Caco-2 (cell line): Measurements from ENCODE around the gene NHP2. TPM values are rescaled to one million over a fixed set of nuclear protein-coding genes. Genes with fewer than 3 reads are reported as not detected.
A peak's percentile ranks its signal among the peaks of the same experiment; 100 is the strongest.

Experiments
- BruUV-seq: library from RNA; stranded (reverse); fragments of 400-500 nt; replicated peaks from 2 replicates; lab custom pipeline; 2021; lab: Mats Ljungman, UMichigan
- CTCF ChIA-PET: fragments of 300-600 bp; sonication (Branson Sonifier 250); formaldehyde crosslinking; loops from one replicate; lab custom pipeline; 2022; ENCODE audit warnings: antibody characterized with exemption; lab: Charles Lee
- POLR2A ChIA-PET: fragments of 300-600 bp; sonication (Branson Sonifier 250); formaldehyde crosslinking; loops from one replicate; lab custom pipeline; 2022; ENCODE audit warnings: antibody characterized with exemption; lab: Charles Lee
- DNase-seq, 2 experiments: peaks; one replicate each; pipeline versions ENCODE4 v3.0.0 to v3.0.0-alpha.2; 2020 to 2022
- H3K27me3 ChIP-seq: replicated peaks from 2 replicates; pipeline ENCODE4 v1.6.0; 2011; ENCODE audit warnings: low read length; ENCODE audit not compliant: control insufficient read depth, insufficient read depth
- H3K36me3 ChIP-seq: 2 replicates; pipeline ENCODE4 v1.5.1; 2011; ENCODE audit warnings: low read length; ENCODE audit not compliant: control insufficient read depth, insufficient read depth
- H3K4me1 ChIP-seq: fragments of 250-450 bp; sonication (Bioruptor Pico); 2 replicates; pipeline ENCODE4 v1.5.1; 2020; ENCODE audit warnings: mild to moderate bottlenecking
- H3K4me3 ChIP-seq: 2 replicates; pipeline ENCODE4 v1.5.1; 2011; ENCODE audit warnings: low read depth, mild to moderate bottlenecking, control low read depth, low read length
- H3K9me3 ChIP-seq: fragments of 250-450 bp; sonication (Bioruptor Pico); 2 replicates; pipeline ENCODE4 v1.5.1; 2020; ENCODE audit warnings: mild to moderate bottlenecking, moderate library complexity
- H3K27ac Mint-ChIP-seq: one replicate; pipeline ENCODE4 v1.8.0; 2022; ENCODE audit warnings: mixed read lengths; ENCODE audit not compliant: unreplicated experiment
- H3K27me3 Mint-ChIP-seq: one replicate; pipeline ENCODE4 v1.8.0; 2022; ENCODE audit warnings: mixed read lengths; ENCODE audit not compliant: insufficient read depth, unreplicated experiment
- H3K36me3 Mint-ChIP-seq: one replicate; pipeline ENCODE4 v1.8.0; 2022; ENCODE audit warnings: mild to moderate bottlenecking, mixed read lengths; ENCODE audit not compliant: insufficient read depth, unreplicated experiment
- H3K4me1 Mint-ChIP-seq: one replicate; pipeline ENCODE4 v1.8.0; 2022; ENCODE audit warnings: low read depth, mixed read lengths; ENCODE audit not compliant: unreplicated experiment
- H3K4me3 Mint-ChIP-seq: one replicate; pipeline ENCODE4 v1.8.0; 2022; ENCODE audit warnings: mild to moderate bottlenecking, moderate library complexity, mixed read lengths; ENCODE audit not compliant: unreplicated experiment
- H3K9me3 Mint-ChIP-seq: one replicate; pipeline ENCODE4 v1.8.0; 2022; ENCODE audit warnings: mixed read lengths; ENCODE audit not compliant: unreplicated experiment
- CTCF ChIP-seq, 2 experiments: fragments of 200-600 bp in 1 of 2; IDR thresholded peaks; 1 replicate in 1 of 2; 2 replicates in 1 of 2; pipeline versions ENCODE4 v1.5.1 to v1.8.0; 2011 to 2022; ENCODE audit warnings: antibody characterized with exemption in 1 of 2, control low read depth in 1 of 2, inconsistent platforms in 1 of 2, low read depth in 1 of 2, low read length in 1 of 2, mild to moderate bottlenecking in 1 of 2, moderate library complexity in 1 of 2; ENCODE audit not compliant: insufficient read depth in 1 of 2, severe bottlenecking in 1 of 2, unreplicated experiment in 1 of 2
- intact Hi-C: fragments of 100-400 bp; cut with micrococcal nuclease; formaldehyde crosslinking; loops from one replicate; pipeline ENCODE4 v1.10.0; 2022; ENCODE audit not compliant: unreplicated experiment
- total RNA-seq: library from RNA; stranded (reverse); gene quantifications from 2 replicates; pipeline ENCODE4 v1.2.3, GENCODE V29; 2022

Gene NHP2
- total RNA-seq, 1 experiment from 2014 or later, result 127 TPM

GRCh38 chr5:178116143-178116885, 37.4 kb downstream of the NHP2 start:
- Histone ChIP-seq H3K4me1 (peaks cover 19% of the 10 kb centered on the region), H3K36me3 (no peaks in the 10 kb centered on the region), H3K27me3 (no peaks in the 10 kb centered on the region), H3K4me3 (no peak overlapping the region), H3K9me3 (no peaks in the 10 kb centered on the region)
- peaks cover 12% of the 10 kb centered on the region for H3K4me1 Mint-ChIP-seq
- no peak overlapping the region for H3K4me3 Mint-ChIP-seq
- no peaks in the 10 kb centered on the region for H3K36me3 Mint-ChIP-seq
- no peak overlapping the region for H3K27ac Mint-ChIP-seq
- no peaks in the 10 kb centered on the region for H3K27me3 Mint-ChIP-seq
- no peaks in the 10 kb centered on the region for H3K9me3 Mint-ChIP-seq
- no peak for TF ChIP-seq CTCF (IDR thresholded peaks at IDR 0.05; ENCODE audit: insufficient read depth in 1 of 2, low read depth in 1 of 2, low read length in 1 of 2, severe bottlenecking in 1 of 2, unreplicated experiment in 1 of 2)
- POLR2A ChIA-PET, result interaction anchor here (0.8 kb wide), 1 partner anchor 8 kb away, joined by 3 read pairs; no protein-coding TSS in a partner anchor
- no TSS peak for BruUV-seq
- CTCF ChIA-PET, result no interaction called here
- DNase-seq, result no peak
- intact Hi-C loops, result no loop called here

GRCh38 chr5:178115814-178116142, 37.9 kb downstream of the NHP2 start:
- Histone ChIP-seq H3K36me3 (no peaks in the 10 kb centered on the region), H3K4me3 (no peak overlapping the region), H3K4me1 (peaks cover 19% of the 10 kb centered on the region), H3K27me3 (no peaks in the 10 kb centered on the region), H3K9me3 (no peaks in the 10 kb centered on the region)
- no TSS peak for BruUV-seq
- H3K4me3 Mint-ChIP-seq, result no peak overlapping the region
- CTCF ChIA-PET, result interaction anchor here (0.6 kb wide), 1 partner anchor 57 kb away, joined by 3 read pairs; no protein-coding TSS in a partner anchor
- peaks cover 12% of the 10 kb centered on the region for H3K4me1 Mint-ChIP-seq
- no peak for DNase-seq
- POLR2A ChIA-PET, result interaction anchor here (0.8 kb wide), 1 partner anchor 8 kb away, joined by 3 read pairs; no protein-coding TSS in a partner anchor
- no peak overlapping the region for H3K27ac Mint-ChIP-seq
- no peaks in the 10 kb centered on the region for H3K36me3 Mint-ChIP-seq
- intact Hi-C loops, result no loop called here
- peaks cover under 1% of the 10 kb centered on the region for H3K27me3 Mint-ChIP-seq
- TF ChIP-seq CTCF (IDR thresholded peaks at IDR 0.05; ENCODE audit: insufficient read depth in 1 of 2, low read depth in 1 of 2, low read length in 1 of 2, severe bottlenecking in 1 of 2, unreplicated experiment in 1 of 2), result no peak
- H3K9me3 Mint-ChIP-seq, result no peaks in the 10 kb centered on the region

- H3K27me3 ChIP-seq, result no peaks in the 10 kb centered on the region
- Mint-ChIP-seq H3K27ac (no peak overlapping the region), H3K36me3 (no peaks in the 10 kb centered on the region), H3K4me3 (peak overlapping the region; percentile 89), H3K9me3 (no peaks in the 10 kb centered on the region), H3K4me1 (peaks cover 12% of the 10 kb centered on the region), H3K27me3 (peaks cover 5% of the 10 kb centered on the region)
- no peak overlapping the region for H3K4me3 ChIP-seq
- DNase-seq, result no peak
- ChIA-PET CTCF (interaction anchor here (0.6 kb wide), 1 partner anchor 57 kb away, joined by 3 read pairs; no protein-coding TSS in a partner anchor), POLR2A (interaction anchor here (0.8 kb wide), 1 partner anchor 9 kb away, joined by 3 read pairs; no protein-coding TSS in a partner anchor)
- H3K4me1 ChIP-seq, result peaks cover 19% of the 10 kb centered on the region
- no peak for TF ChIP-seq CTCF (IDR thresholded peaks at IDR 0.05; ENCODE audit: insufficient read depth in 1 of 2, low read depth in 1 of 2, low read length in 1 of 2, severe bottlenecking in 1 of 2, unreplicated experiment in 1 of 2)
- no peaks in the 10 kb centered on the region for H3K9me3 ChIP-seq
- BruUV-seq, result no TSS peak
- intact Hi-C loops, result no loop called here
- H3K36me3 ChIP-seq, result no peaks in the 10 kb centered on the region
These were observed 38.4 kb downstream of the NHP2 start for GRCh38 chr5:178115136-178115813.
